Loucy (cell line): ENCODE data around the gene CACNB1.

Experiments
- CTCF ChIP-seq: fragments of 200-600 bp; sonication (generic); conservative IDR thresholded peaks from 2 replicates; pipeline ENCODE4 v1.5.1; 2014; ENCODE audit warnings: mild to moderate bottlenecking, antibody characterized with exemption, low read length
- EZH2phosphoT487 ChIP-seq: fragments of 200-600 bp; IDR thresholded peaks from 2 replicates; pipeline ENCODE4 v1.6.1; 2018; ENCODE audit warnings: antibody characterized with exemption, mild to moderate bottlenecking, moderate library complexity, borderline replicate concordance

- no peak for TF ChIP-seq EZH2phosphoT487
- TF ChIP-seq CTCF, result no peak
These were observed 62.6 kb downstream of the CACNB1 start for GRCh38 chr17:39134878-39135277.
